GM21423 (cell line): Measurements from ENCODE around the gene SCO2.

Experiments
- ATAC-seq: cut with Tn5 transposase; IDR thresholded peaks from one replicate; pipeline ENCODE4 v1.9.1; 2021; ENCODE audit warnings: mild to moderate bottlenecking, moderate library complexity; ENCODE audit not compliant: unreplicated experiment

The SCO2 gene

DNA sequence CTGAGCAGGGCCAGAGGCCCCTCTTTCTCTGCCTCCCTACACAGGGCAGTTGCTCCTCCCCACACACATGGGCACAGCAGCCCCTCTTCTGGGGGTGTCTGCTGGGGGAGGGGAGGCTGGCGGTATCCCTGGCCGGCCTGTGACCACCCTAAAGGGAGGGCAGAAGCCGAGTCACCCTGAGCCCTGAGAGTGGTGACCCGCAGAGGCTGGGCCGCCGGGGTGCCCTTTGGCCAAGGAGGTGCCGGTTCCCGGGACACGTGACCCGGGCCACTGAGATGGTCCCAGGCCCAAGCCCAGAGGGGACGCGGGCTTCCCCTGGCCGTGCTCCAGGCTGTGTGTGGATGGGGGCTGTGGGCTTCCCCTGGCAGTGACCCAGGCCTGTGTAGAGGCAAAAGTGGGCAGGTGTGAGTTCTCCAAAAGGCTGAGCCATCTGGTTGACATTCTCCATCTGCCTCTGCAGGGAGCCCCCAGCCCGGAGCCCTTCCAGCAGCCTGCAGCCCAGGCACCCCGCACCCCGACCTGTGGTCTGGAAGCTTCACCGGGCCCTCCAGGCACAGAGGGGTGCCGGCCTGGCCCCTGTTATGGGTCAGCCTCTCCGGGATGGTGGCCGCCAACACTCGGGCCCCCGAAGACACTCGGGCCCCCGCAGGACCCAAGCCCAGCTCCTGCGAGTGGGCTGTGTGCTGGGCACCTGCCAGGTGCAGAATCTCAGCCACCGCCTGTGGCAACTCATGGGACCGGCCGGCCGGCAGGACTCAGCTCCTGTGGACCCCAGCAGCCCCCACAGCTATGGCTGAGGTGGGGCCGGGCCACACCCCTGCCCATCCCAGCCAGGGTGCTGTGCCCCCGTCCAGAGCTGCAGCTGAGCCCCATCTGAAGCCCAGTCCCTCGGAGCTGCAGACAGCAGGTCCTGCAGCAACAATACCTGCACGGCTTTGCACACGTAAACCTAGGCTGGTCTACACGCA, 43.0 kb downstream of the SCO2 start:
- ATAC-seq = no peak

- no peak for ATAC-seq
These were observed 43.8 kb downstream of the SCO2 start, which contains the start of gene ADM2 for GRCh38 chr22:50481440-50482106. Gene ADM2, plus strand, starts transcription at chr22:50481543. Its CDS starts 305 bp downstream, at chr22:50481848.

- no peak for ATAC-seq
These were observed 44.4 kb downstream of the SCO2 start for GRCh38 chr22:50481045-50481439.

DNA sequence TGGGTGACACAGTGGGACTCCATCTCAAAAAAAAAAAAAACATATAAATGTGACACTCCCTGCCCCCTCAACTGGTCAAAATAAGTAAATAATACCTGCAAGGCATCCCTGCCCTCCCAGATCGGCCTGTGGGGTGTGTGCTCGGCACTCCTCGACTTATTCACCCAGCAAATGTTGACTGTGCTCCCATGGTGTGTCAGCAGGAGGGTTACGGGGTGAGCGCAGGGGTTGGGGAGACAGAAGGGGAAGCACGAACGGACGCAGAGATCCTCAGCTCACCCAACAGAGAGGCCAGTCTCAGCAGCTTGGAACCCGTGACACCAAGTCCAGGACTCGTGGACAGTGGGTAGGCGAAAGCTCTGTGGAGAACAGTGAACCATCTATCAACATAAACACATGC, 45.7 kb downstream of the SCO2 start:
- ATAC-seq = no peak

- ATAC-seq = no peak
These were observed 47.5 kb downstream of the SCO2 start for GRCh38 chr22:50477923-50478322.

DNA sequence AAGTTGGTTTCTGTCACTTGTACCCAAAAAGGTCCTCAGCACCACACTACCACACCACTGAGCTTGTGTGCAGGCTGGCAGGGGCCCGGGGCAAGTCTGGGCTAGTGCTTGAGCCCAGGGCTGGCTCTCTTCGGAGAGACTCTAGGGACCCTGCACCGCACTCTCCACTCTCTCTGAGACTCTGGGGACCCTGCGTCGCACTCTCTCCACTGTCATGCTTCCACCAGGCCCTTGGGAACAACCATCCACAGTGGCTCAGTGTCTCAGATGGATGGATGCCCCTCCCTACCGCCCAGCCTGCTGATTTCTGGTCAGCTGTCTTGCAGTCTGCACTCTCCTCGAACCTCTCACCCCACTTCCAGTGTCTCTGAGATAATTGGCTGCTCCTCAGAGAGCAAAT, 48.5 kb downstream of the SCO2 start:
- no peak for ATAC-seq

DNA sequence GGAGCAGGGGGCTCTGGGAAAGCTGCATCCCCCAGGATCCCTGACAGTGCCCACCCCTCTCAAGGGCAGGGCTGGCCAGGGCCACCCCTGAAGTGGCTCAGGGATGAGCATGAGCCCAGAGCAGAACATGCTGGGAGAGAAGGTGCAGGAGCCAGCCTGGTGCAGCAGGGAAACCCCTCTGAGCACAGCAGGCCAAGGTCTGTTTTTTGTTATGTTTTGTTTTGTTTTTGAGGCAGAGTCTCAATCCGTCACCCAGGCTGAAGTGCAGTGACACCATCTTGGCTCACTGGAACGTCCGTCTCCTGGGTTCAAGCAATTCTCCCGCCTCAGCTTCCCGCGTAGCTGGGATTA, 49.8 kb downstream of the SCO2 start:
- no peak for ATAC-seq

DNA sequence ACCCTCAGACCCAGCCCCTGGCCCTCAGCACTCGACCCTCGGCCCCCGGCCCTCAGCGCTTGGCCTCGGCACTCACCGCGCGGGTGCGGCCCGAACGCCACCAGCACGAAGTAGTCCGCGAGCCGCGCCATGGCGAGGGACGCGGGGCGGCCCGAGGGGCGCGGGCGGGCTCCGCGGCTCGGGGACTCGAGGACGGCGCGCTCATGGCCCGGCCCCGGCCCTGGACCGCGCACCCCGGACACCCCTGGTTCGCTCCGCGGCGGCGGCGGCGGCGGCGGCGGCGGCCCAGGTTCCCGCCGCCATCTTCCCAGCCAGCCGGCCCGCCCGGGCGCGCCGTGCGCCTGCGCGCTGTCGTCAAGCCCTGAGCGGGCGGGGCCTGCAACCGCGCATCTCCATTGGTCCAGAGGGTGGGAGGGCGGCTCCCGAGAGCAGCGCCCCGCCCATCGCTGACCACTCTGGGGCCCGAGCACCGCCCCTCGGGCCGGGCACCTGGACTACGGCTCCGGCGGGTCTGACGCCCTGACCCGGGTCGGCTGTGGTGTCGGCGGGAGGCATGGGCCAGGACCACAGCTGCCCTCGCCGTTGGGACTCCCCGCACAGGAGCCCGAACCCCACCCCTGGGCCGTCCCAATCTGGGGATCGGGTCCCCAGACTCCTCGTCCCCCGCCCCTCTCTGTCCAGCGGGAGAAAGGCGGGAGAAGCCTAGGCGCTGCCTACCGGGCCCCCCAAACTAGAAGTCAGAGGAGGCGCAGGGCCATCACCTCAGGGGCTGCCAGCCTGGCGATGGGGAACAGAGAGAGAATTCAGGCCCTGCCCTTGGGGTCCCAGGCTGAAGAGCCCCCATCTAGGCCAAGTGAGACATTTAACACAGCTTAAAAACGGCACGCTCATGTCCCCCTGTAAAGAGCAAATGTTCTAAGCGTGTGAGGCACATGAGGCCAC, 50.4 kb downstream of the SCO2 start, which contains the start of gene SBF1:
TSS of gene SBF1 (minus strand) at position 326 of the 942 bp plus-strand sequence. CDS start at position 131, 195 bp downstream.
- ATAC-seq = peak; percentile 68

- ATAC-seq = no peak
These were observed 51.3 kb downstream of the SCO2 start for GRCh38 chr22:50473855-50474671.
